Gastrocnemius medialis (tissue), 4 donors: ENCODE results near the gene CDH4.

Source experiments
- CTCF ChIP-seq, 5 experiments: fragments of 450-650 bp in 3 of 5; fragments of 200-600 bp in 2 of 5; sonication (generic) in 2 of 5; IDR thresholded peaks in 4 of 5; conservative IDR thresholded peaks in 1 of 5; 1 replicate in 4 of 5; 2 replicates in 1 of 5; pipeline ENCODE4 v1.5.1; 2016 to 2019; ENCODE audit warnings: antibody characterized with exemption in 5 of 5, mild to moderate bottlenecking in 3 of 5, moderate library complexity in 3 of 5
- POLR2A ChIP-seq, 2 donors: fragments of 450-650 bp; IDR thresholded peaks; one replicate each; pipeline ENCODE4 v1.6.1; 2017; ENCODE audit warnings: antibody characterized with exemption in 2 of 2, mild to moderate bottlenecking in 2 of 2, moderate library complexity in 2 of 2

- TF ChIP-seq CTCF (IDR thresholded peaks at IDR 0.05 in 4 of 5, conservative IDR thresholded peaks at IDR 0.05 in 1 of 5) = no peak
- no peak for TF ChIP-seq POLR2A (IDR thresholded peaks at IDR 0.05)
Measured at GRCh38 chr20:61600016-61600415, 348.0 kb downstream of the CDH4 start.
